Panc1 (cell line): ENCODE data around the gene CFAP69. TPM values are rescaled to one million over a fixed set of nuclear protein-coding genes. Genes with fewer than 3 reads are reported as not detected.

Source experiments
- ATAC-seq: fragments of 200-7000 bp; cut with Tn5 transposase; 2 replicates; pipeline ENCODE4 v1.9.1; 2020; ENCODE audit warnings: mild to moderate bottlenecking, moderate library complexity
- BruUV-seq: library from RNA; stranded (reverse); fragments of 400-500 nt; replicated peaks from 2 replicates; lab custom pipeline; 2021; lab: Mats Ljungman, UMichigan
- CTCF ChIA-PET: fragments of 300-600 bp; sonication (Branson Sonifier 250); formaldehyde crosslinking; loops from one replicate; lab custom pipeline; 2022; ENCODE audit warnings: antibody characterized with exemption; lab: Charles Lee
- POLR2A ChIA-PET: fragments of 300-600 bp; sonication (Branson Sonifier 250); formaldehyde crosslinking; loops from one replicate; lab custom pipeline; 2022; ENCODE audit warnings: antibody characterized with exemption; lab: Charles Lee
- DNase-seq: peaks from one replicate; pipeline ENCODE4 v3.0.0-alpha.2; 2010; ENCODE audit warnings: low read depth, low spot score
- H3K27ac ChIP-seq: 2 replicates; pipeline ENCODE4 v1.5.1; 2011; ENCODE audit warnings: mild to moderate bottlenecking, low read length, inconsistent platforms
- H3K27me3 ChIP-seq: fragments of 200-500 bp; sonication (Bioruptor generic); 2 replicates; pipeline ENCODE4 v1.6.0; 2014; ENCODE audit warnings: low read length, inconsistent platforms; ENCODE audit not compliant: control insufficient read depth, insufficient read depth
- H3K36me3 ChIP-seq: fragments of 200-500 bp; sonication (Bioruptor generic); 2 replicates; pipeline ENCODE4 v1.5.1; 2014; ENCODE audit warnings: inconsistent platforms, mild to moderate bottlenecking, low read length, moderate library complexity; ENCODE audit not compliant: control insufficient read depth, insufficient read depth
- H3K4me1 ChIP-seq: 2 replicates; pipeline ENCODE4 v1.5.1; 2011; ENCODE audit warnings: inconsistent platforms, mild to moderate bottlenecking, low read length, moderate library complexity; ENCODE audit not compliant: control insufficient read depth, insufficient read depth
- H3K4me3 ChIP-seq, 2 experiments: 2 replicates each; pipeline ENCODE4 v1.5.1; 2011 to 2012; ENCODE audit warnings: low read depth in 2 of 2, low read length in 2 of 2, mild to moderate bottlenecking in 2 of 2, inconsistent platforms in 1 of 2, moderate library complexity in 1 of 2
- H3K9me3 ChIP-seq: fragments of 200-500 bp; sonication (Bioruptor generic); 2 replicates; pipeline ENCODE4 v1.5.1; 2014; ENCODE audit warnings: low read depth, mild to moderate bottlenecking, inconsistent platforms, low read length, moderate library complexity; ENCODE audit not compliant: control insufficient read depth, insufficient read depth
- POLR2AphosphoS5 ChIP-seq: IDR thresholded peaks from 2 replicates; pipeline ENCODE4 v1.6.1; 2012; ENCODE audit warnings: mild to moderate bottlenecking, low read depth, low read length, moderate library complexity
- SIN3A ChIP-seq: IDR thresholded peaks from 2 replicates; pipeline ENCODE4 v1.6.1; 2012; ENCODE audit warnings: low read depth, mild to moderate bottlenecking, low read length, moderate library complexity, borderline replicate concordance; ENCODE audit not compliant: insufficient read depth
- TCF7L2 ChIP-seq: IDR thresholded peaks from 2 replicates; pipeline ENCODE4 v1.6.1; 2011; ENCODE audit warnings: mild to moderate bottlenecking, low read depth, low read length, inconsistent platforms
- in situ Hi-C: cut with HindIII; loops from 2 replicates; pipeline ENCODE4 v1.10.0; 2016; ENCODE audit warnings: low sequenced_read_pairs, low pct_unique_long_range_greater_than_20kb
- intact Hi-C: fragments of 100-400 bp; cut with micrococcal nuclease; formaldehyde crosslinking; loops from one replicate; pipeline ENCODE4 v1.10.0; 2022; ENCODE audit not compliant: unreplicated experiment
- total RNA-seq: library from RNA; stranded (reverse); gene quantifications from one replicate; pipeline ENCODE4 v1.2.1, GENCODE V29; 2021; ENCODE audit not compliant: unreplicated experiment
- TF ChIP-seq, protein P1 (sequence below): fragments of 450-650 bp; IDR thresholded peaks from 2 replicates; pipeline ENCODE4 v1.5.1; 2017; ENCODE audit warnings: mild to moderate bottlenecking
- TF ChIP-seq, protein P2 (sequence below), 2 experiments: IDR thresholded peaks; 2 replicates each; pipeline ENCODE4 v1.6.1; 2011 to 2012; ENCODE audit warnings: low read depth in 2 of 2, control low read depth in 1 of 2, low read length in 1 of 2, mild to moderate bottlenecking in 1 of 2, moderate library complexity in 1 of 2; ENCODE audit not compliant: insufficient read depth in 1 of 2

CFAP69 gene
- total RNA-seq, 1 experiment from 2014 or later, result 0.51 TPM

DNA sequence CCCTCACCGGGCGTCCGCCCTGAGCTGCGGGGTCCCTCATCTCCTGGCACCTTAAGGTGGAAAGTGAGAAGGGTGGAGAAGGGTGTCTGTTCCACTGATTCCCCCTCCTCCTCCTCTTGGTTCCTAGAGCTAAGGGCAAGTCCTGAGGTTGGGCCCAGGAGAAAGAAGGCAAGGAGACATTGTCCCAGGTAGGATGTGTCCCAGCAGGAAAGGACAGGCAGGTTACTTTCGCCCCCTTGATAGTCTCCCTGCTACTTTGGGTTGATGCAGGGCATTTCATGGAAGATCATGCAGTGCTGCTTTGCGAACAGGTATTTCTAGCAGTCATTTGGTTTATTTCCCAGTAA is 32.9 kb upstream of the CFAP69 start:
- intact Hi-C loops, result no loop called here
- no TSS peak for BruUV-seq
- no peaks in the 10 kb centered on the region; the same call in 1 of the 2 replicates for H3K27me3 ChIP-seq
- no peaks in the 10 kb centered on the region for H3K36me3 ChIP-seq
- peak overlapping the region; percentile 23; the same call in 1 of the 2 replicates for H3K27ac ChIP-seq
- H3K9me3 ChIP-seq, result no peaks in the 10 kb centered on the region
- H3K4me3 ChIP-seq, result peak overlapping the region; percentile 60 to 71
- in situ Hi-C loops, result no loop called here
- ATAC-seq (no peak; the same call in 1 of the 2 replicates), DNase-seq (no peak)
- ChIA-PET POLR2A (no interaction called here), CTCF (interaction anchor here (0.6 kb wide), 2 partner anchors 49 to 211 kb away, joined by 3 to 5 read pairs; no protein-coding TSS in a partner anchor)
- no peaks in the 10 kb centered on the region for H3K4me1 ChIP-seq
- TF ChIP-seq, protein P1, sequence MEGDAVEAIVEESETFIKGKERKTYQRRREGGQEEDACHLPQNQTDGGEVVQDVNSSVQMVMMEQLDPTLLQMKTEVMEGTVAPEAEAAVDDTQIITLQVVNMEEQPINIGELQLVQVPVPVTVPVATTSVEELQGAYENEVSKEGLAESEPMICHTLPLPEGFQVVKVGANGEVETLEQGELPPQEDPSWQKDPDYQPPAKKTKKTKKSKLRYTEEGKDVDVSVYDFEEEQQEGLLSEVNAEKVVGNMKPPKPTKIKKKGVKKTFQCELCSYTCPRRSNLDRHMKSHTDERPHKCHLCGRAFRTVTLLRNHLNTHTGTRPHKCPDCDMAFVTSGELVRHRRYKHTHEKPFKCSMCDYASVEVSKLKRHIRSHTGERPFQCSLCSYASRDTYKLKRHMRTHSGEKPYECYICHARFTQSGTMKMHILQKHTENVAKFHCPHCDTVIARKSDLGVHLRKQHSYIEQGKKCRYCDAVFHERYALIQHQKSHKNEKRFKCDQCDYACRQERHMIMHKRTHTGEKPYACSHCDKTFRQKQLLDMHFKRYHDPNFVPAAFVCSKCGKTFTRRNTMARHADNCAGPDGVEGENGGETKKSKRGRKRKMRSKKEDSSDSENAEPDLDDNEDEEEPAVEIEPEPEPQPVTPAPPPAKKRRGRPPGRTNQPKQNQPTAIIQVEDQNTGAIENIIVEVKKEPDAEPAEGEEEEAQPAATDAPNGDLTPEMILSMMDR, result no peak
- TF ChIP-seq, protein P2, sequence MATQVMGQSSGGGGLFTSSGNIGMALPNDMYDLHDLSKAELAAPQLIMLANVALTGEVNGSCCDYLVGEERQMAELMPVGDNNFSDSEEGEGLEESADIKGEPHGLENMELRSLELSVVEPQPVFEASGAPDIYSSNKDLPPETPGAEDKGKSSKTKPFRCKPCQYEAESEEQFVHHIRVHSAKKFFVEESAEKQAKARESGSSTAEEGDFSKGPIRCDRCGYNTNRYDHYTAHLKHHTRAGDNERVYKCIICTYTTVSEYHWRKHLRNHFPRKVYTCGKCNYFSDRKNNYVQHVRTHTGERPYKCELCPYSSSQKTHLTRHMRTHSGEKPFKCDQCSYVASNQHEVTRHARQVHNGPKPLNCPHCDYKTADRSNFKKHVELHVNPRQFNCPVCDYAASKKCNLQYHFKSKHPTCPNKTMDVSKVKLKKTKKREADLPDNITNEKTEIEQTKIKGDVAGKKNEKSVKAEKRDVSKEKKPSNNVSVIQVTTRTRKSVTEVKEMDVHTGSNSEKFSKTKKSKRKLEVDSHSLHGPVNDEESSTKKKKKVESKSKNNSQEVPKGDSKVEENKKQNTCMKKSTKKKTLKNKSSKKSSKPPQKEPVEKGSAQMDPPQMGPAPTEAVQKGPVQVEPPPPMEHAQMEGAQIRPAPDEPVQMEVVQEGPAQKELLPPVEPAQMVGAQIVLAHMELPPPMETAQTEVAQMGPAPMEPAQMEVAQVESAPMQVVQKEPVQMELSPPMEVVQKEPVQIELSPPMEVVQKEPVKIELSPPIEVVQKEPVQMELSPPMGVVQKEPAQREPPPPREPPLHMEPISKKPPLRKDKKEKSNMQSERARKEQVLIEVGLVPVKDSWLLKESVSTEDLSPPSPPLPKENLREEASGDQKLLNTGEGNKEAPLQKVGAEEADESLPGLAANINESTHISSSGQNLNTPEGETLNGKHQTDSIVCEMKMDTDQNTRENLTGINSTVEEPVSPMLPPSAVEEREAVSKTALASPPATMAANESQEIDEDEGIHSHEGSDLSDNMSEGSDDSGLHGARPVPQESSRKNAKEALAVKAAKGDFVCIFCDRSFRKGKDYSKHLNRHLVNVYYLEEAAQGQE (IDR thresholded peaks at IDR 0.05; ENCODE audit: insufficient read depth in 1 of 2, low read depth in 2 of 2, low read length in 1 of 2), result no peak
- no peak for TF ChIP-seq POLR2AphosphoS5

- DNase-seq (no peak), ATAC-seq (no peak)
- TF ChIP-seq SIN3A, result no peak
- TF ChIP-seq, protein P2 (IDR thresholded peaks at IDR 0.05; ENCODE audit: insufficient read depth in 1 of 2, low read depth in 2 of 2, low read length in 1 of 2), result no peak
- TF ChIP-seq POLR2AphosphoS5, result no peak
- TF ChIP-seq TCF7L2, result no peak
- TF ChIP-seq, protein P1, result no peak
- no peaks in the 10 kb centered on the region for H3K9me3 ChIP-seq
- ChIA-PET CTCF (no interaction called here), POLR2A (interaction anchor here (0.6 kb wide), 1 partner anchor 27 kb away, joined by 3 read pairs; no protein-coding TSS in a partner anchor)
- in situ Hi-C loops (no loop called here), intact Hi-C loops (no loop called here)
- H3K4me3 ChIP-seq, result no peak overlapping the region
- no peak overlapping the region for H3K27ac ChIP-seq
- H3K36me3 ChIP-seq, result no peaks in the 10 kb centered on the region
- no peaks in the 10 kb centered on the region for H3K4me1 ChIP-seq
- H3K27me3 ChIP-seq, result no peaks in the 10 kb centered on the region; the same call in 1 of the 2 replicates
- BruUV-seq, result no TSS peak
Observed at GRCh38 chr7:90213521-90213920, 31.5 kb upstream of the CFAP69 start.
